Measurements from ENCODE around the gene TICRR.

GRCh38 chr15:89616228-89616627, 41.0 kb downstream of the TICRR start:
- TF ChIP-seq POLR2A (IDR thresholded peaks at IDR 0.05) (no peak), CTCF (IDR thresholded peaks at IDR 0.05) (no peak), EP300 (IDR thresholded peaks at IDR 0.05) (no peak)

All from tibial nerve (tissue), 4 donors.